Choroid plexus epithelial cell (primary cell): ENCODE results near the gene POLD3.
"Not testable (repeated sequence)": the region's sequence is repeated elsewhere in the genome, so short reads cannot be mapped to it uniquely, and the experiment has no call there.

Experiments
- DNase-seq: peaks from one replicate; pipeline ENCODE4 v3.0.0-alpha.2; 2010; ENCODE audit warnings: low read depth
- H3K4me3 ChIP-seq: 2 replicates; pipeline ENCODE4 v1.5.1; 2011; ENCODE audit warnings: low read depth, mild to moderate bottlenecking, control low read depth, low read length, moderate library complexity
- TF ChIP-seq, protein P1 (sequence below): conservative IDR thresholded peaks from 2 replicates; pipeline ENCODE4 v1.5.1; 2011; ENCODE audit warnings: low read depth, mild to moderate bottlenecking, control low read depth, inconsistent platforms, low read length, moderate library complexity

POLD3 gene

DNA sequence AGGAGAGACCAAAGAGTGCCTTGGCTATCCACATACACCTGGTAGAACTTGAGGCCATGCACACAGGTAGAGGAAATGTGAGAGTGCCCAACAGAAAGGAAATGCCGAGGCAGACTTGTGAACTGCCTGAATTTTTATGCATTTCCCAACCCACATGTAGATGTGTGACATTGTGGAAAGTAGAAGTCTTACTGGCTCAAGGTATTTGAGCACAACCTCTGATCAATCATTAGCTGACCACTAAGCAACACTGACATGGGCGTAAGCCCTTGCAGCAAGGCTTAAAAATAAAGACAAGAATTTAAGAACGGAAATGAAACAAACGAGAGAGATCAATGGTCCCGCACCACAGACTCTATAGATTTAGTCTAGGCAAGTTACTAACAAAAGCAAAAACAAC, 62.6 kb downstream of the POLD3 start:
- no peak overlapping the region for H3K4me3 ChIP-seq
- TF ChIP-seq, protein P1, sequence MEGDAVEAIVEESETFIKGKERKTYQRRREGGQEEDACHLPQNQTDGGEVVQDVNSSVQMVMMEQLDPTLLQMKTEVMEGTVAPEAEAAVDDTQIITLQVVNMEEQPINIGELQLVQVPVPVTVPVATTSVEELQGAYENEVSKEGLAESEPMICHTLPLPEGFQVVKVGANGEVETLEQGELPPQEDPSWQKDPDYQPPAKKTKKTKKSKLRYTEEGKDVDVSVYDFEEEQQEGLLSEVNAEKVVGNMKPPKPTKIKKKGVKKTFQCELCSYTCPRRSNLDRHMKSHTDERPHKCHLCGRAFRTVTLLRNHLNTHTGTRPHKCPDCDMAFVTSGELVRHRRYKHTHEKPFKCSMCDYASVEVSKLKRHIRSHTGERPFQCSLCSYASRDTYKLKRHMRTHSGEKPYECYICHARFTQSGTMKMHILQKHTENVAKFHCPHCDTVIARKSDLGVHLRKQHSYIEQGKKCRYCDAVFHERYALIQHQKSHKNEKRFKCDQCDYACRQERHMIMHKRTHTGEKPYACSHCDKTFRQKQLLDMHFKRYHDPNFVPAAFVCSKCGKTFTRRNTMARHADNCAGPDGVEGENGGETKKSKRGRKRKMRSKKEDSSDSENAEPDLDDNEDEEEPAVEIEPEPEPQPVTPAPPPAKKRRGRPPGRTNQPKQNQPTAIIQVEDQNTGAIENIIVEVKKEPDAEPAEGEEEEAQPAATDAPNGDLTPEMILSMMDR: no peak
- DNase-seq: no peak

DNA sequence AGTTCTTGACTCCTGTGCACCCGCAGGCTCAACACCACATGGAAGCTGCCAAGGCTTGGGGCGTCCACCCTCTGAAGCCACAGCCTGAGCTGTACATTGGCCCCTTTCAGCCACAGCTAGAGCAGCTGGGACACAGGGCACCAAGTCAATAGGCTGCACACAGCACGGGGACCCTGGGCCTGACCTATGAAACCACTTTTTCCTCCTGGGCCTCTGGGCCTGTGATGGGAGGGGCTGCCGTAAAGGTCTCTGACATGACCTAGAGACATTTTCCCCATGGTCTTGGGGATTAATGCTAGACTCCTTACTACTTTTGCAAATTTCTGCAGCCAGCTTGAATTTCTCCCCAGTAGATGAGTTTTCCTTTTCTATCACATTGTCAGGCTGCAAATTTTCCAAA, 66.7 kb downstream of the POLD3 start:
- DNase-seq, H3K4me3 ChIP-seq: not testable (repeated sequence)

DNA sequence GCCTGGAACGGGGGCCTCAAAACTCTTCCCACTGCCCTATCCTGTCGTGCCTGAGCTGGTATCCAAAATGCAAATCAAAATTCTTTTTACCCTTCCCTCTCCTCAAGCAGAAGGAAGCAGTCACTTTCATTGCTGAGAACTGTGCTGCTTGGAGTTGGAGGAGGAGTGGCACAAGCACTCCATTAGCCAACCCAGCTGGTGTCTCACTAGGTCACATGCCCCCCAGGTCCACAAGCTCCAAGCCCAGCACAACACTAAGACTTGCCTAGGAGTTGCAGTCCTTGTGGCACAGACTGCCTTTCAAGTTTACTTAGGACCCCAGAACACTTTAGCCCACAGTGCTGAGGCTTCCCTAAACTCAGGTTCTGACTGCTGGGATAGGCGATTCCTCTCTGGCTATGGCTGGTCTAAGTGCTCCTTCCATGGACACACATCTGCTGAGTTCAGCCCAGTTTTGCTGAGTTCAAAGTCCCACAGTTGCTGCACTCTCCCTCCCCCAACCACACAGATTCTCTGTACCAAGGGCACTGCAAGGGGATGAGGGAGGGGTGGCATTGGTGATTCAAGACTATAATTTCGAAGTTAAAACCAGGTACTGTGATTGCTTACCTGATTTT, 70.2 kb downstream of the POLD3 start:
- H3K4me3 ChIP-seq: no peak overlapping the region
- TF ChIP-seq, protein P1: no peak
- DNase-seq: no peak

DNA sequence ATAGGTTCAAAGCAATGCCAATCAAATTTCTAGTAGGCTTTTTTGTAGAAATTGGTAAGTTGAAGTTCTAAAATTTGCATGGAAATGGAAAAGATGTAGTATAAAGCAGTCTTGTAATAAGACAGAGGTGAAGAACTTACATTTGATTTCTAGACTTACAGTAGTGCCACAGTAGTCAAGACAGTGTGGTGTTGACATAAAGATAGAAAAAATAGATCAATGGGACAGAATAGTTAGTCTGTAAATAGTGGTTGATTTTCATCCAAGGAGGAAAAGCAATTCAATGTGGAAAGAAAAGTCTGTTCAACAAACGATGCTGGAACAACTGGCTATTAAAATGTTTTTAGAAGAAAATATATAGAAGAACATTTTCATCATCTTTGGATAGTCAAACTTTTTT, 70.9 kb downstream of the POLD3 start:
- no peak for DNase-seq
- H3K4me3 ChIP-seq: no peak overlapping the region
- TF ChIP-seq, protein P1: no peak

DNA sequence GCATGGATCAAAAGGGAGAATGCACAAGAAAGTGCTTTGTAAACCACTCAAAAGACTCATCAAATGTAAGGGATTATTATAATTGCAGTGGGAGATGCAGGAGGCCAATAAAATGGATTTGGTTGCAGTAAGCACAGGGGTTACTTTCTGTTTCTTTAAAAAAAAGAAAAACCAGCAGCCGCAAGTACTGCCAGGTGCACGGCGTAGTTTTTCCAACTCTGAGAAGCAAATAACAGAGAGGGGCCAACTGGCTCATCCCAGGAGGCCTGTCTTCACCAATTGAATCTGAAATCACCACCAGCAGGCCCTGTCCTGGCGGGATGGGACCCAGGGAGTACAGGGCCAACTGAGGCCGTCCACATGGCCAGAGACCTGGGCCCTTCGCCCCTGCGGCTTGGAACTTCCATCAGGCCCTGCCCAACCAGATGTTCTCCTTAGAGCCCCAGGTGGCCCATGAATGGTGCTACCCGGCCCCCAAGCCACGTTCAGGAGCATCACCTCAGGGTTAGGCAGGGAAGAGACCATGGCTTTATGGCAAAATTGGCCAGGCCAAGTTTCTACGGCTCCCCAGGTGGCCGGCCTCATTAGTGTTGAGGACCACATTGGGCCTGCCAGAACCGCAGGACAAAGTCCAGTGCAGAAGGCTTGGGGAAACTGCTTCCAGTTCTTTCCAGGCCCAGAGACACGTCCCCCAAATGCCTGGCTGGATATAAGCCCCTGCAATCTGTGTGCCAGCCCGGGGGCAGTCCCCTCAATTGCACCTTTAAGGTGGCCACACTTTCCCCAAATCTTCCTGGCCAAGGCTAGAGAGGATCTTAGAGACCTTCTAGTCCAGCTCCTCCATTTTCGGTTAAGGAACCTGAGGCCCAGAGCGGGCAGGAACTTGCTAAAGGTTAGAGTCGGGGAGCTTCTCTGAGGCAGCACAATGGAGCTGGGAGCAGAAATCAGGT, 77.1 kb downstream of the POLD3 start:
- no peak overlapping the region for H3K4me3 ChIP-seq
- TF ChIP-seq, protein P1: no peak
- DNase-seq: no peak

DNA sequence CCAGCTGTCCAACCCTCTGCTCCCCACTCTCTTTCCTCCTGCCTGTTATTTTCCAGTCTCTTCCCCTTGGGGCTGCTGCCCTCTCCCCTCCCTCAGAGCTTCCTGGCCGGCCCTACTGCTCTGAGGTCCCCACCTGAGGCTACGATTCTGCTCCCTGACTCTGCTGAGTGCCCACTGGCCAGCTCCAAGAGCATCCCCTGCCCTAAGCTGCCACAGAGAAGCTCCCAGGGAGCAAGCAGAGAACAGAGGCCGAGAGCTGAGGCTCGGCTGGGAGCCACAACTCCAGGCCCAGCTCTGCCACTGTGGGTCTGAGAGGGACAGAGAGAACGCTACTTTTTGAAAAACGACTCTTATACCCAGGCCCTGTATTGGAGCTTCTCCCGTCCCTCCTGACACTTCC, 77.8 kb downstream of the POLD3 start:
- DNase-seq: no peak
- no peak overlapping the region for H3K4me3 ChIP-seq
- TF ChIP-seq, protein P1: no peak

DNA sequence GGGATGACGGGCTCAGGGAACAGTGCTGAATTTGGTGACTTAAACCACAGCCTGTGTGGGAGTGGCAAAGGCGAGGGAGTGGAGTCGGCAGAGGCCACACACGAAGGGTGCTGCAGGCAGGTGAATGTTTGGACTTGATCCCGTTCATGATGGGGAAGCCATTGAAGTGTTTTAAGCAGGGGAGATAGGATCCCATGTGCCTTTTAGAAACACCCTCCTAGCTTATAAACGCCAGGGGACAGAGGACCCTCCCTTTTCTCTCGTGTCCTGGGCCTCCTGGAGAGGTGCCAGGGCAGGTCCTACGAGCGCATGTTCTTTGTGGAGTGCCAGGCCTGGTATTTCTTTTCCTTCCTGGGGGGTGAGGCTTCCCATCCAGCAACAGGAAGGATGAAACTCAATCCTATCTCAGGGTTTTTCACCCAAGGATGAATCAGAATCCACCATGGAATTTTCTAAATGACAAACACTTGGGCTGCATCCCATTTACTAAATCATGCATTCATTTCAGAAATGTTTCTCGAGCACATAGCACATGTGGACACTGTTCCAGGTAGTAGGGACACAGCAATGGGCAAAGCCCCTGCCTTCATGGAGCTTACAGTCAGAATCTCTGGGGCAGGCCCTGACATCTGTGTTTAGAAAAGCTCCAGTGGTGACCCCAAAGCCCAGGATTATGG, 79.3 kb downstream of the POLD3 start:
- no peak overlapping the region for H3K4me3 ChIP-seq
- TF ChIP-seq, protein P1: no peak
- DNase-seq: peak; percentile 41
